GM18498 (cell line): ENCODE data around the gene PIGZ.

Experiments
- ATAC-seq: cut with Tn5 transposase; IDR thresholded peaks from one replicate; pipeline ENCODE4 v1.9.1; 2021; ENCODE audit warnings: mild to moderate bottlenecking, moderate library complexity; ENCODE audit not compliant: unreplicated experiment

Gene PIGZ

GRCh38 chr3:196968233-196969133 is at the start of gene PIGZ:
PIGZ (minus strand) TSS chr3:196968833; CDS start chr3:196952031, 16,802 bp downstream.
- ATAC-seq: peak; percentile 65

DNA sequence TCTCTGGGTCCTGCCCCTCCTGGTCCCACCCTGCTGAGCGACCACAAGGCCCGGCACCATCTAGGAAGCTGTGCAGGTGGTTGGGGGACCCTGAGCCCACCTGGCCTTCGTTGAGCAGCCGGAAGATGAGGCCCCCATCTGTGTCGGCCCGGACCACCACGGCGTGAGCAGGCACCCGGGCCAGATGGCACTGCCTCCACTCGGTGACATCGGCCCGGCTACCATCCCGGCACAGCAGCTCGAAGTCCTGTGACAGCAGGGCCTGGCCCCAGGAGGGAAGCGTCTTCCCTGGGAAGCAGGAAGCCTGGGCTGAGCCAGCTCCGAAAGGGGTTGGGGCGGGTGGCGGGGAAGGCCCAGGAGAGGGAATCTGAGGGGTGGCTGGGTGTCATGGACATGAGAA is 48.4 kb upstream of the PIGZ start:
- ATAC-seq: no peak

GRCh38 chr3:197015790-197016736 is 47.4 kb upstream of the PIGZ start:
- no peak for ATAC-seq

DNA sequence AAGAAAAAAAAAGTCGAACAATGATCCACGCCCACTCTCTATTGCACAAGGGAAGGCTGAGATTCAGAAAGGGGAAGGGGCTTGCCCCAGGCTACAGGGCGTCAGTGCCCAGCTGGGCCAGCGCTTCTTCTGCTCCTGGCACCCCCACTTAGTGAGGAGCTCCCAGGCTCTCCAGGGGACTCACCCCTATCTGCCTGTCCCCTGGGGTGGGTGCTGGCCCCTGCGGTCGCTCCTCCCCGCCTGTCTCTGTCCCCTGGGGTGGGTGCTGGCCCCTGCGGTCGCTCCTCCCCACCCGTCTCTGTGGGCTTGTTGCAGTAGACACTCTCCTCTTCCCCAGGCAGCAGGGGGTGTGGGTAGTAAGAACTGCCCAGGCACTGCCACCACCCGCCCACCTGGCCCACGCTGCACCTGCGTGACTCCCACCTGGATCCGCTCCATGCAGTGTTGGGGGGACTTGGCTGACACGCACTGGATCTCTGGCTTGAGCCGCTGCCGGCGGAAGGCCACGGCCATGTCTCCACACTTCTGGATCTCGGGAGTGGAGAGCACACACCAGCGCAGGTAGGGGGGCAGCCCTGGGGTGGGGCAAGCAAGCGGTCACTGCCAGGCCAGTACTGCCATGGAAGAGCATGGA is 46.4 kb upstream of the PIGZ start:
- ATAC-seq: no peak

GRCh38 chr3:197014024-197014423 is 45.4 kb upstream of the PIGZ start:
- no peak for ATAC-seq

DNA sequence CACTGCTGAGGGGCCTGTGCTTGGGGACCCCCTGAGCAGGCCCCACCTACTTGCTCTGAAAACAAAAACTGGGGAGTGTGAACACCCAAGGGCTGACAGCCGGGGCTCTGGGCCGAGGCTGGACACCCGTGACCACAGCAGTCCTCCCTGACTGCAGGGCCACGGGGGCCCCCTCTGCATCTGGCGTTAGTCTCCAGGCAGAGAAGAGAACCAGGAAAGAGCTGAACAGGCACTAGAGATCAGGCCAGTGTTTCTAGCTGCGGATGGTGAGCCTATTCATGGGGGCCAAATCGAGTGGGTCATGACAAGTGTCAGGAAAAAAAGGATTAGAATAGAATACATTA is 43.9 kb upstream of the PIGZ start:
- ATAC-seq: no peak

GRCh38 chr3:197011780-197012539 is 43.3 kb upstream of the PIGZ start:
- no peak for ATAC-seq

GRCh38 chr3:197010556-197011351 is 42.1 kb upstream of the PIGZ start:
- no peak for ATAC-seq

DNA sequence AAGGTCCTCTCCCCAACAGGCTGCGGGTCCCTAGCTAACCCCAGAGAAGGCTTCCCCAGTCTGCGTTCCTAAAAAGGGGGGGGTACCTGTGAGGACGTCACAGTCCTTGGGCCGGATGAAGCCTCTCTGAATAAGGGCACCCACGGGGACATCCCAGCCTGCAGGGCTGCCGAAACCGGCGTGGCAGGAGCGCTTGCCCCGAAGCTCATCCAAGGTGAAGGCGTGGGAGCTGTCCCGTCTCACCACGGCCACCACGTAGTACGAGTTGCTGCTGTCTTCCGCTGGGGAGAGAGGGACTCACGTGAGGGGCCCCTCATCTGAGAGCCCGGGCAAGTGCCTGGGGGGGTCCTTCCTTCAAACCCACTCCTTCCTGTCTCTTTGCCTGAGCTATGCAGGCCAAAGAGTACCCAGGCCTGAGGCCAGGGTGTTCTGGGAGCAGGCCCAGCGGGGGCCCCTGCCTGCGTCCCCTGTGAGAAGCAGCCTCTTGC is 40.9 kb upstream of the PIGZ start:
- no peak for ATAC-seq

- ATAC-seq: no peak
These were observed 40.0 kb upstream of the PIGZ start for GRCh38 chr3:197008436-197009209.

GRCh38 chr3:197007953-197008352 is 39.3 kb upstream of the PIGZ start:
- no peak for ATAC-seq

- ATAC-seq: no peak
These were observed 38.8 kb upstream of the PIGZ start for GRCh38 chr3:197007296-197007940.

DNA sequence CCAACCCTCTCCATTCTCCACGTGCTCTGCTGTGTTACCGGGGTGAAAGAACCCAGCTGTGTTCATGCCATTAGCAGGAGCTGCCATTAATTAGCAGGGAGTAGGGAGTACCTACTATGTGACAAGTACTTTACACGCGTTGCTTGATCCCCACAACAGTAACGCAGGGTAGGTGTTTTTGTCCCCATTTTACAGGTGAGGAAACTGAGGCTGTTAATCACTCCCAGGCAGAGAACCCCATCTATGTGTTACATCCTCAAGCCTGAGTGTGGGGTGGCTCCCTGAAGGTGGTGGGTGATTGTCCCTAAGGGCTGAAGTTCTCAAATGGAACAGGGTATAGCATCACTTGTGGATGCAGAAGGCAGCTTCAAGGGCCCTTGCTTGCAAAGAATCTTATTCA is 38.2 kb upstream of the PIGZ start:
- ATAC-seq: no peak

- ATAC-seq: no peak
These were observed 37.8 kb upstream of the PIGZ start for GRCh38 chr3:197006446-197006845.

- ATAC-seq: peak; percentile 2
These were observed 35.1 kb upstream of the PIGZ start for GRCh38 chr3:197003461-197004385.

DNA sequence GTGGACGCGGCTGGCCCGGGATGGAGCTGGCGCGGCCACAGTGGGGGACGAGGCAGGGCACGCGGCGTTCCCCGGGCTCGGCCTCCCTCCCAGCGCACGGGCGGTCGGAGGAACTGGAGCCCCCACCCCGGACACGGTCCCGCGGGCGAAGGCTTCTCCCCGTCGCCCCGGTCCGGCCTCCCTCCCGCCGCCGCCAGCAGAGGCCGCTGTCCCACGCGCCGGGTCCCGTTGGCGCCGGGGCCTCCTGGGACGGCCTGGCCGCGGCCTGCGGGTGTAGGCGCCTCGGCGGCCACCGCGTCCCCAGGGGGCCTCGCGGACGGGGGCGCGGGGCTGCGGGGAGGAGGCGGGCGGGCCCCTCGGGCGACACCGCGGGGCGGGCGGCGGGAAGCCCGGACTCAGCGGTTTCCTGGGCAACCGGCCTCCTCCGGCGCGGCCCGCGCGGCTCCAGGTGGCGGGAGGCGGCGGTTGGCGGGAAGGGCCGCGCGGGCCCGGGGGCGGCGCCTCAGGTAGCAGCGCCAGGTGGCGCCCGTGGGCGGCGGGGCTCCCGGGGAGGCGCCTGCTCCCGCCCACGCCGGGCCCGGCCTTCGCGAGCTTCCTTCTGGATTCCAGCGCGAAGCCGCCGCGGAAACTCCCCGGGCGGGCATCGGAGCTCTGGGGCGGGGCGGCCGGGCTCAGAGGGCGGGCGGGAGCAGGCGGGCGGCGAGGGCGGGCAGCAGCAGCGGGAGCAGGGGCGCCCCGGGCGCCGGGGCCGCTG is 34.2 kb upstream of the PIGZ start:
- peak; percentile 82 for ATAC-seq
